NCI-H1930 (cell line): ENCODE measurements around the gene CCDC33.

Source experiments
- DNase-seq, 2 experiments: peaks; one replicate each; lab custom pipeline; 2025; lab: John Stamatoyannopoulos, UW

The CCDC33 gene

GRCh38 chr15:74208901-74209559, 27.1 kb upstream of the CCDC33 start:
- DNase-seq = no peak

- DNase-seq = no peak
These were observed 26.6 kb upstream of the CCDC33 start for GRCh38 chr15:74209560-74209958.

GRCh38 chr15:74209997-74210671, 26.0 kb upstream of the CCDC33 start:
- DNase-seq = no peak

- DNase-seq = no peak
These were observed 25.4 kb upstream of the CCDC33 start for GRCh38 chr15:74210729-74211128.

- DNase-seq = no peak
These were observed 24.5 kb upstream of the CCDC33 start for GRCh38 chr15:74211656-74212055.

GRCh38 chr15:74212494-74212893, 23.6 kb upstream of the CCDC33 start:
- no peak for DNase-seq

GRCh38 chr15:74213858-74214284, 22.3 kb upstream of the CCDC33 start:
- no peak for DNase-seq

GRCh38 chr15:74214324-74215021, 21.7 kb upstream of the CCDC33 start:
- DNase-seq = no peak

- DNase-seq = no peak
These were observed 20.2 kb upstream of the CCDC33 start for GRCh38 chr15:74215958-74216357.

GRCh38 chr15:74216949-74217348, 19.2 kb upstream of the CCDC33 start:
- no peak for DNase-seq

GRCh38 chr15:74217907-74218885, 17.9 kb upstream of the CCDC33 start:
- DNase-seq = no peak

GRCh38 chr15:74220475-74221248, 15.5 kb upstream of the CCDC33 start:
- no peak for DNase-seq

- no peak for DNase-seq
These were observed 14.5 kb upstream of the CCDC33 start for GRCh38 chr15:74221399-74222239.

- no peak for DNase-seq
These were observed 13.6 kb upstream of the CCDC33 start for GRCh38 chr15:74222240-74223119.

GRCh38 chr15:74225928-74226327, 10.2 kb upstream of the CCDC33 start:
- DNase-seq = no peak

GRCh38 chr15:74226761-74227540, 9.2 kb upstream of the CCDC33 start:
- DNase-seq = no peak

- no peak for DNase-seq
These were observed 8.0 kb upstream of the CCDC33 start for GRCh38 chr15:74227968-74228722.

GRCh38 chr15:74228723-74229081, 7.4 kb upstream of the CCDC33 start:
- DNase-seq = no peak
